ENCODE results near the gene PCNX2. TPM values are rescaled to one million over a fixed set of nuclear protein-coding genes. Genes with fewer than 3 reads are reported as not detected.

PCNX2 gene
- total RNA-seq, 1 experiment from 2014 or later, result 18.6 TPM

- no peak overlapping the region for H3K4me3 ChIP-seq
- ChIA-PET CTCF (no interaction called here), POLR2A (ENCODE audit: unreplicated experiment) (no interaction called here)
- no peak overlapping the region for H3K27ac ChIP-seq
- intact Hi-C loops (cut with micrococcal nuclease; ENCODE audit: unreplicated experiment), result no loop called here
- no peak overlapping the region for H3K4me2 ChIP-seq
- H2AFZ ChIP-seq, result no peak overlapping the region
- no peaks in the 10 kb centered on the region for H3K36me3 ChIP-seq (ENCODE audit: low read depth)
- H3K27me3 ChIP-seq (ENCODE audit: insufficient read depth, low read depth), result no peaks in the 10 kb centered on the region
- no peaks in the 10 kb centered on the region for H3K9me2 ChIP-seq (ENCODE audit: insufficient read depth)
- H4K20me1 ChIP-seq (ENCODE audit: insufficient read depth), result no peaks in the 10 kb centered on the region; the same call in 1 of the 2 replicates
- no TSS peak for BruUV-seq (replicated peaks)
- no peak for DNase-seq
- peaks cover 88% of the 10 kb centered on the region for H3K79me2 ChIP-seq (ENCODE audit: low read depth)
- TF ChIP-seq EZH2 (IDR thresholded peaks at IDR 0.05; ENCODE audit: low read depth) (no peak), CTCF (conservative IDR thresholded peaks at IDR 0.05) (no peak)
- no peaks in the 10 kb centered on the region for H3F3A ChIP-seq (ENCODE audit: insufficient read depth, low read depth)
- H3K9me3 ChIP-seq (ENCODE audit: insufficient read depth, low read depth), result no peaks in the 10 kb centered on the region
- H3K4me1 ChIP-seq (replicated peaks; ENCODE audit: insufficient read depth), result no peaks in the 10 kb centered on the region
These were observed 42.0 kb upstream of the PCNX2 start for GRCh38 chr1:233337505-233337904.

GRCh38 chr1:233336554-233337456, 41.3 kb upstream of the PCNX2 start:
- H3F3A ChIP-seq (ENCODE audit: insufficient read depth, low read depth), result no peaks in the 10 kb centered on the region
- no peak overlapping the region for H3K4me3 ChIP-seq
- no peaks in the 10 kb centered on the region for H3K27me3 ChIP-seq (ENCODE audit: insufficient read depth, low read depth)
- TF ChIP-seq CTCF (conservative IDR thresholded peaks at IDR 0.05) (no peak), EZH2 (IDR thresholded peaks at IDR 0.05; ENCODE audit: low read depth) (no peak)
- H2AFZ ChIP-seq, result no peak overlapping the region
- H3K9me3 ChIP-seq (ENCODE audit: insufficient read depth, low read depth), result no peaks in the 10 kb centered on the region
- no TSS peak for BruUV-seq (replicated peaks)
- no peak overlapping the region for H3K27ac ChIP-seq
- CTCF ChIA-PET, result no interaction called here
- peaks cover 88% of the 10 kb centered on the region for H3K79me2 ChIP-seq (ENCODE audit: low read depth)
- no peaks in the 10 kb centered on the region; the same call in 1 of the 2 replicates for H4K20me1 ChIP-seq (ENCODE audit: insufficient read depth)
- 0 out of 2 replicates have a peak, but pooled peaks cover under 1% of the 10 kb centered on the region for H3K4me1 ChIP-seq (replicated peaks; ENCODE audit: insufficient read depth)
- intact Hi-C loops (cut with micrococcal nuclease; ENCODE audit: unreplicated experiment), result no loop called here
- no peak for DNase-seq
- no peak overlapping the region for H3K4me2 ChIP-seq
- H3K9me2 ChIP-seq (ENCODE audit: insufficient read depth), result no peaks in the 10 kb centered on the region
- POLR2A ChIA-PET (ENCODE audit: unreplicated experiment), result no interaction called here
- H3K36me3 ChIP-seq (ENCODE audit: low read depth), result no peaks in the 10 kb centered on the region

- ChIA-PET POLR2A (ENCODE audit: unreplicated experiment) (no interaction called here), CTCF (no interaction called here)
- no TSS peak for BruUV-seq (replicated peaks)
- H3K9me3 ChIP-seq (ENCODE audit: insufficient read depth, low read depth), result no peaks in the 10 kb centered on the region
- no peaks in the 10 kb centered on the region for H3K9me2 ChIP-seq (ENCODE audit: insufficient read depth)
- intact Hi-C loops (cut with micrococcal nuclease; ENCODE audit: unreplicated experiment), result no loop called here
- H4K20me1 ChIP-seq (ENCODE audit: insufficient read depth), result no peaks in the 10 kb centered on the region; the same call in 1 of the 2 replicates
- H3K27ac ChIP-seq, result no peak overlapping the region
- no peak overlapping the region for H3K4me2 ChIP-seq
- H3K79me2 ChIP-seq (ENCODE audit: low read depth), result peaks cover 89% of the 10 kb centered on the region
- no peaks in the 10 kb centered on the region for H3K27me3 ChIP-seq (ENCODE audit: insufficient read depth, low read depth)
- DNase-seq, result no peak
- peaks cover 25% of the 10 kb centered on the region for H3K4me1 ChIP-seq (replicated peaks; ENCODE audit: insufficient read depth)
- no peak overlapping the region for H2AFZ ChIP-seq
- no peak overlapping the region for H3K4me3 ChIP-seq
- H3K36me3 ChIP-seq (ENCODE audit: low read depth), result no peaks in the 10 kb centered on the region
- no peak for TF ChIP-seq EZH2 (IDR thresholded peaks at IDR 0.05; ENCODE audit: low read depth)
- no peak for TF ChIP-seq CTCF (conservative IDR thresholded peaks at IDR 0.05)
- no peaks in the 10 kb centered on the region for H3F3A ChIP-seq (ENCODE audit: insufficient read depth, low read depth)
These were observed 38.6 kb upstream of the PCNX2 start for GRCh38 chr1:233334092-233334491.

All from PC-9 (cell line).